ENCODE measurements around the gene TLR9.

The TLR9 gene

GRCh38 chr3:52253314-52254304 is 28.2 kb upstream of the TLR9 start:
- DNase-seq = no peak
- TF ChIP-seq GATA1 (IDR thresholded peaks at IDR 0.05; ENCODE audit: low read depth, low read length) (no peak), POLR2A (IDR thresholded peaks at IDR 0.05; ENCODE audit: low read length) (peak; percentile 21)

DNA sequence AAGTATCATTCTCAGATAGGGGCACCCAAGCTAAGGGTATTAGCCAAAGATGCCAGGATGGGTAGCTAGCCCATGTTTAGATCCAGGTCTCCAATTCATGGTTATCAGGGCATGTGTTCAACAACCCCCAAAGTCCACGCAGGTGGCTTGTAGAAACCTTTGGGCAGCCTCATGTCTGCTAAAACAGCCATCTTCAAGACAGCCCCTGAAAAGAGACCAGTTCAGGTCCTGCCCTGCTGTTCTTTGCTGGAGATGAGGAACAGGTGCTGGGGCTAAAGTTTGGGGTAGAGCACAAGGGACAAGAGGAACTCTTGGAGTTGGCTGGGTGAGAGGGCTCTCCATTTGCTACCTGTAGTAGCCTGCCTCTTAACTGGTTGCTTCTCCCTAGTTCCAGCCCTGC is 24.7 kb upstream of the TLR9 start:
- DNase-seq = no peak
- TF ChIP-seq POLR2A (IDR thresholded peaks at IDR 0.05; ENCODE audit: low read length) (no peak), GATA1 (IDR thresholded peaks at IDR 0.05; ENCODE audit: low read depth, low read length) (no peak)

DNA sequence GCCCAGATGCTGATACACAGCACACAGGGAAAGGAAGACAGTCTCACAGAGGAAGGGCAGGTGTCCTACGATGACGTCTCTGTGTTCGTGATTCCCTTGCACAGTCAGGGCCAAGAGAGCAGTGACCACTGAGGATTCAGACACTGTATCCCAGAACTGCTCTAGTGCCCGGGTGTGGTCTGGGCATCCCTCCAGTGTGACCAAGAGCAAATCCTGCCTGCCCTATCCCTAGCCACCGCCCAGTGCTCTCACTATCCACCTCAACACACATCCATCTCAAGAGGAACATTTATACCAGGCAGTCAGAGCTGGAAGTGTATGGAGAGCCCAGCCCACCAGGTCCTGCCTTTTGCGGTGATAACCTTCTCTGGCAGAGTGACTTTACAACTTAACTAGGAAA is 24.2 kb upstream of the TLR9 start:
- DNase-seq = no peak

GRCh38 chr3:52248816-52249547 is 23.5 kb upstream of the TLR9 start:
- TF ChIP-seq GATA1 (IDR thresholded peaks at IDR 0.05; ENCODE audit: low read depth, low read length) (no peak), POLR2A (IDR thresholded peaks at IDR 0.05; ENCODE audit: low read length) (no peak)
- peak; percentile 27 to 29 for DNase-seq

More for the DNA sequence above, 24.2 kb upstream of the TLR9 start:
- TF ChIP-seq POLR2A (IDR thresholded peaks at IDR 0.05; ENCODE audit: low read length) = no peak
- no peak for TF ChIP-seq GATA1 (IDR thresholded peaks at IDR 0.05; ENCODE audit: low read depth, low read length)

DNA sequence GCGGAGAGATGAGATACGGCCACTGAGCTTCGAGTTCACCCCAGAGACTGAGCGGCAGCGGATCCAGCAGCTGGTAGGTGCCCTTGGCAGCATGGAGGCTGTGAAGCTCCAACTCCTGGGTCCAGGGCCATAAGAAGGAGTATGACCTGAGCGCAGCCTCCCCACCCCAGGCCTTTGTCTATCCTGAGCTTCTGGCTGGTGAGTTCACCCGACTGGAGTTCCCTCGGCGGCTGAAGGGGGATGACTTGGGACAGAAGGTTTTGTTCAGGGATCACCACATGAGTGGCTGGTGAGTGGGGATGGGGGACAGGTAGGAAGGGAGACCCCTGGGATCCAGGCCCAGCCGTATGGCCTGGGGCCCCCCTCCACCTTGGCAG is 22.7 kb upstream of the TLR9 start:
- TF ChIP-seq GATA1 (IDR thresholded peaks at IDR 0.05; ENCODE audit: low read depth, low read length) = no peak
- no peak for TF ChIP-seq POLR2A (IDR thresholded peaks at IDR 0.05; ENCODE audit: low read length)
- DNase-seq = no peak

GRCh38 chr3:52247409-52248164 is 22.1 kb upstream of the TLR9 start:
- no peak for DNase-seq
- TF ChIP-seq POLR2A (IDR thresholded peaks at IDR 0.05; ENCODE audit: low read length) = no peak
- TF ChIP-seq GATA1 (IDR thresholded peaks at IDR 0.05; ENCODE audit: low read depth, low read length) = no peak

GRCh38 chr3:52246728-52247408 is 21.4 kb upstream of the TLR9 start:
- no peak for TF ChIP-seq POLR2A (IDR thresholded peaks at IDR 0.05; ENCODE audit: low read length)
- TF ChIP-seq GATA1 (IDR thresholded peaks at IDR 0.05; ENCODE audit: low read depth, low read length) = no peak

GRCh38 chr3:52246264-52246620 is 20.8 kb upstream of the TLR9 start:
- no peak for TF ChIP-seq POLR2A (IDR thresholded peaks at IDR 0.05; ENCODE audit: low read length)
- no peak for TF ChIP-seq GATA1 (IDR thresholded peaks at IDR 0.05; ENCODE audit: low read depth, low read length)
- no peak for DNase-seq

More at GRCh38 chr3:52246728-52247408, 21.4 kb upstream of the TLR9 start:
- DNase-seq = peak in 1 of 2 experiments; percentile 18

DNA sequence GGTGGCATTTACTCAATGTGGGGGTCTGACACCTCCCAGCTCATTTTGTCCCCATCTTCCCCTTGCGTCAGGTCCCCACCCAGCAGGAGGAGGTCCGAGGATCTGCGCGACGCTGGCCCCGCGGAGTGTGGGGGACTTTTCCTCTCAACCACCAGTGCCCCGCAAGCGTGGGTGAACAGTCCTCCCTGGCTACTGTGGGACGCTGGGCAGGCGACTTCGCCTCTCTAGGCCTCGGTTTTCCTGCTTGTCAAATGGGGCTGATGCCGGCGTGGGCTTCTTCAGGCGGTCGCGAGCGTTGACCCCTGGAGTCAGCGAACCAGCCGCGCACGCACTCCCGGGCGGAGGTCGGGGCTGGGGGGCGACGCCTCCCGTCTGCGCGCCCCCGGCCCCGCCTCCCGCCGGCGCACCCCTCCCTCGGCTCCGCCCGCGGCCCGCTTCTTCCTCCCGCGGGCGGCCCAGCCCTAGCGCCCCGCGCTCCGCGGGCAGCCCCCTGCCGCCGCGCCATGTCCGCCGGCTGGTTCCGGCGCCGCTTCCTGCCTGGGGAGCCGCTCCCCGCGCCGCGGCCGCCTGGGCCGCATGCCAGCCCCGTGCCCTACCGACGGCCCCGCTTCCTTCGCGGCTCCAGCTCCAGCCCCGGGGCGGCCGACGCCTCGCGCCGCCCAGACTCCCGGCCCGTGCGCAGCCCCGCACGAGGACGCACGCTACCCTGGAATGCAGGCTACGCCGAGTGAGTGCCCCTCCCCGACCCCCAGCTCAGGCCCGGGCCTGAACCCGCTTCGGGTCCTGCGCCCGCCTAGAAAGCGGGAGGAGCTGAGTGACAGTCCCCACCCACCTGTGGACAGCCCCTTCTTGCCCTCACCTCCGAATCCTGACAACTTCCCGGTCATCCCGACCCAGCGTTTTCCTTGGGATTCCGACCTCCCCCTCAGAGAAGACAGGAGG is 20.1 kb upstream of the TLR9 start, which contains the start of gene PPM1M:
Gene PPM1M (plus strand): TSS at position 438 of the 942 bp plus-strand sequence. CDS start 66 bp downstream, at position 504.
- peak; percentile 55 to 60 for DNase-seq
- peak; percentile 31 for TF ChIP-seq POLR2A (IDR thresholded peaks at IDR 0.05; ENCODE audit: low read length)
- TF ChIP-seq GATA1 (IDR thresholded peaks at IDR 0.05; ENCODE audit: low read depth, low read length) = no peak

GRCh38 chr3:52243791-52244628 is 18.6 kb upstream of the TLR9 start:
- no peak for TF ChIP-seq GATA1 (IDR thresholded peaks at IDR 0.05; ENCODE audit: low read depth, low read length)
- peak; percentile 35 for TF ChIP-seq POLR2A (IDR thresholded peaks at IDR 0.05; ENCODE audit: low read length)

GRCh38 chr3:52242039-52242438 is 16.6 kb upstream of the TLR9 start:
- no peak for TF ChIP-seq GATA1 (IDR thresholded peaks at IDR 0.05; ENCODE audit: low read depth, low read length)
- TF ChIP-seq POLR2A (IDR thresholded peaks at IDR 0.05; ENCODE audit: low read length) = no peak
- peak; percentile 13 to 30 for DNase-seq

More at GRCh38 chr3:52243791-52244628, 18.6 kb upstream of the TLR9 start:
- peak in 1 of 2 experiments; percentile 31 for DNase-seq

Measured in erythroblast (primary cell).